ENCODE data around the gene WNT3A.
"Not testable (repeated sequence)": the region's sequence is repeated elsewhere in the genome, so short reads cannot be mapped to it uniquely, and the experiment has no call there.

WNT3A gene, protein sequence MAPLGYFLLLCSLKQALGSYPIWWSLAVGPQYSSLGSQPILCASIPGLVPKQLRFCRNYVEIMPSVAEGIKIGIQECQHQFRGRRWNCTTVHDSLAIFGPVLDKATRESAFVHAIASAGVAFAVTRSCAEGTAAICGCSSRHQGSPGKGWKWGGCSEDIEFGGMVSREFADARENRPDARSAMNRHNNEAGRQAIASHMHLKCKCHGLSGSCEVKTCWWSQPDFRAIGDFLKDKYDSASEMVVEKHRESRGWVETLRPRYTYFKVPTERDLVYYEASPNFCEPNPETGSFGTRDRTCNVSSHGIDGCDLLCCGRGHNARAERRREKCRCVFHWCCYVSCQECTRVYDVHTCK

GRCh38 chr1:228006786-228007048 lies at the start of gene WNT3A:
Gene WNT3A (plus strand): TSS chr1:228006998. CDS start chr1:228007129, 131 bp downstream.
- no peak for DNase-seq

- DNase-seq, result peak in 1 of 3 donors; percentile 16
Observed at GRCh38 chr1:227958617-227959324, 48.0 kb upstream of the WNT3A start.

DNA sequence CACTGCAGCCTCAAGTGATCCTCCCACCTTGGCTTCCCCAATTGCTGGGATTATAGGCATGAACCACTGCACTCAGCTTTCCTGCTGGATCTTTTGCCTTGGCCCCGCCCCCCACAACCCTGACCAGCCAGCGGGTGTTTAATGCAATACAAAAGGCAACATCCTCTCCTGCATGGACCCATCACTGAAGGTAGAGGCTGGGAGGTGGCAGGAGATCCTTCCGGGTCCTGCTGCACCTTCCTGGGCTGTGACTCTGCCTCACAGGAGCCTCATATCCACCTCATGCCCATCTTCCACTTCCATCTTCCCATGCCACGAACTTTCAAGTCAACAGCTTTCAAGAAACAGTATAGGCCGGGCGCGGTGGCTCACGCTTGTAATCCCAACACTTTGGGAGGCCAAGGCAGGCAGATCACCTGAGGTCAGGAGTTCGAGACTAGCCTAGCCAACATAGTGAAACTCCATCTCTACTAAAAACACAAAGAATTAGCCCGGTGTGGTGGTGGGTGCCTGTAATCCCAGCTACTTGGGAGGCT lies 47.4 kb upstream of the WNT3A start:
- DNase-seq, result no peak

DNA sequence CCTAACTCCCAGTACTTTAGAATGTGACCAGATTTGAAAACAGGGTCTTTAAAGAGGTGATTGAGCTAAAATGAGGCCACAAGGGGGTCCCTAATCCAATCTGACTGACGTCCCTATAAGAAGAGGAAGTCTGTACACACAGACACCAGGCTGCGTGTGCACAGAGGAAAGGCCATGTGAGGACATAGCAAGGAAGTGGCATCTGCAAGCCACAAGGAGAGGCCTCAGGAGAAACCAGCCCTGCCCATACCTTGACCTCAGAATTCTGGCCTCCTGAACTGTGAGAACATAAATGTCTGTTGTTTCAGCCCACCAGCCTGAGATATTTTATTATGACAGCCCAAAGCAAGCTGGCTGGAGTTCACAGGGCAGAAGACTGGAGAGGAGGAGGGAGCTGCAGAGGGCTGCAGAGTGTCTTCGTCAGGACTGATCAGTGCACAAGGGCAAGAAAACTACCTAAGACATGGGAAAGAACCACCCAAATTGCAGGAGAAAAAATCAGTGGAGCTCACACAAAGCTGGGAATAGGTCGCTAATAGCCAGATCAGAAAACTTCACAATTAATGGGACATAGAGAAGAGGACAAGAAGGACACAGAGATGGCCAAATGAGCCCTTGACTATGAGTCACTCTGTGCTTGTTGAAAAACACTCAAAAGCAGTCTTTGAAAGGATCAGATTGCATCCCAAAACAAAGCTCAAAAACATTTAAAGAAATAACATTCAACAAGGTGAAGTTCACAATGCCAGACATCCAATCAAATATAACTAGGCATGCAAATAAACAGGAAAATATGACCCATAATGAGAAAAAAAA lies 44.9 kb upstream of the WNT3A start:
- peak in 2 of 3 donors; percentile 25 to 32 for DNase-seq

GRCh38 chr1:227966733-227967132 lies 40.1 kb upstream of the WNT3A start:
- peak in 2 of 3 donors; percentile 35 to 59 for DNase-seq

DNA sequence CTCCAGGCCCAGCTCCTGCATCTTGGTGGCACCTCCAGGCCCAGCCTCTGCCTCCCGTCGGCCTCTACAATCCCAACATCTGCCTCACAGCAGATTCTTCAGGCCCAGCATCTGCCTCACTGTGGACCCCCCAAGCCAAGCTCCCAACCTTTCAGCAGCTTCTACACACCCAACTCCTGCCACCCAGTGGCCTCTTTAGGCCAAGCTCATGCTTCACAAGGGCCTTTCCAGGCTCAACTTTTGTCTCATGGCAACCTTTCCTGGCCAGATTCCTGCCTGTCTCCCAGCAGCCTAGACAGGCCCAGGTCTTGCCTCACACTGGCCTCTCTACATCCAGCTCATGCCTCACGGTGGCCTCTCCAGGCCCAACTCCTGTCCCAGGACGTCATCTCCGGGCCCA lies 39.0 kb upstream of the WNT3A start:
- DNase-seq, result not testable (repeated sequence)

DNA sequence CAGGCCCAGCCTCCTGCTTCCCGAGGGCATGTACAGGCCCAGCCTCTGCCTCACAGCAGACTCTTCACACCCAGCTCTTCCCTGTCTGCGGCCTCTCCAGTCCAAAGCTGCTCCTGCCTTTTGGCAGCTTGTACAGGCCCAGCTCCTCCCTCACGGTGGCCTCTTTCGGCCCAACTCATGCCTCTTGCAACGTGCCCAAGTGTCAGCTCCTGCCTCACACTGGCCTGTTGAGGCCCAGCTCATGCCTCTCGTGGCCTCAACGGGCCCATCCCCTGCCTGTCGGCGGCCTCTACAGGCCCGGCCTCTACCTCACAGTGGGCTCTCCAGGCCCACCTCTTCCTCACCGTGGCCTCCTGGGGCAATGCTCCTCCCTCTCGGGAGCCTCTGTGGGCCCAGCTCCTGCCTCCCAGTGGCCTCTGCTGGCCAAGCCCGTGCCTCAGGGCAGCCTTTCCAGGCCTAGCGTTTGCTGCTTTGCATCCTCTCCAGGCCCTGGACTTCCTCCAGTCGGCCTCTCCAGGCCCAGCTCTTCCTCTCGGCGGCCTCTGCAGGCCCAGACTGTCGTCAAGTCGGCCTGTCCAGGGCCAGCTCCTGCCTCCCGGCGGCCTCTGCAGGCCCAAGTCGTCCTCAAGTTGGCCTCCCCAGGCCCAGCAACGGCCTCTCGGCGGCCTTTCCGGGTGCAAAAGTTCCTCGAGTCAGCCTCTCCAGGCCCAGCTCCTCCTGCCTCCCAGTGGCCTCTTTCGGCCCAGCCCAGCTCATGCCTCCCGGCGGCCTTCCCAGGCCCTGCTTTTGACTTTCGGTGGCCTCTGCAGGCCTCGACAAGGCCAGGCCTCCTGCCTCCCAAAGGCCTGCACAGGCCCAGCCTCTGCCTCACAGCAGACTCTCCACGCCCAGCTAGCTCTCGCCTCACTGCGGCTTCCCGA lies 36.5 kb upstream of the WNT3A start:
- DNase-seq, result not testable (repeated sequence)

GRCh38 chr1:227971216-227971615 lies 35.6 kb upstream of the WNT3A start:
- DNase-seq, result not testable (repeated sequence)

- not testable (repeated sequence) for DNase-seq
Observed at GRCh38 chr1:227971643-227972282, 35.0 kb upstream of the WNT3A start.

- not testable (repeated sequence) for DNase-seq
Observed at GRCh38 chr1:227972283-227972679, 34.5 kb upstream of the WNT3A start.

- DNase-seq, result not testable (repeated sequence)
Observed at GRCh38 chr1:227972843-227973374, 33.9 kb upstream of the WNT3A start.

- DNase-seq, result not testable (repeated sequence)
Observed at GRCh38 chr1:227973724-227974288, 33.0 kb upstream of the WNT3A start.

- not testable (repeated sequence) for DNase-seq
Observed at GRCh38 chr1:227975583-227976283, 31.1 kb upstream of the WNT3A start.

GRCh38 chr1:227987181-227987580 lies 19.6 kb upstream of the WNT3A start:
- no peak for DNase-seq

GRCh38 chr1:227994632-227995300 lies 12.0 kb upstream of the WNT3A start:
- no peak for DNase-seq

- DNase-seq, result no peak
Observed at GRCh38 chr1:227996187-227996950, 10.4 kb upstream of the WNT3A start.

- DNase-seq, result no peak
Observed at GRCh38 chr1:227998374-227999055, 8.3 kb upstream of the WNT3A start.

Data from suppressor macrophage treated with lipopolysaccharide for 1 hour (primary cell).